ENCODE results near the gene TPCN2. TPM values are rescaled to one million over a fixed set of nuclear protein-coding genes. Genes with fewer than 3 reads are reported as not detected.

TPCN2 gene
- total RNA-seq, 4 donors from 2014 or later: 5.6 to 54.6 (median 17.7) TPM

GRCh38 chr11:69152733-69153421 lies 104.1 kb downstream of the TPCN2 start:
- no peak for TF ChIP-seq POLR2A (IDR thresholded peaks at IDR 0.05)
- no peaks in the 10 kb centered on the region for H3K27me3 ChIP-seq
- no peak for DNase-seq
- H3K36me3 ChIP-seq: no peaks in the 10 kb centered on the region
- peak overlapping the region in 1 of 2 donors; percentile 15 for H3K27ac ChIP-seq
- peaks cover 0 to 4% of the 10 kb centered on the region in 2 donors for H3K9me3 ChIP-seq
- no peak overlapping the region for H3K4me3 ChIP-seq
- H3K4me1 ChIP-seq: peaks cover 0 to 7% of the 10 kb centered on the region in 2 donors
- intact Hi-C loops (cut with DNase I; ENCODE audit: low total_unique reads): no loop called here

- Histone ChIP-seq H3K27ac (peak overlapping the region in 1 of 2 donors; percentile 15), H3K36me3 (no peaks in the 10 kb centered on the region), H3K4me3 (no peak overlapping the region), H3K9me3 (no peaks in the 10 kb centered on the region), H3K27me3 (no peaks in the 10 kb centered on the region), H3K4me1 (peaks cover 0 to 7% of the 10 kb centered on the region in 2 donors)
- intact Hi-C loops (cut with DNase I; ENCODE audit: low total_unique reads): no loop called here
- DNase-seq: no peak
- TF ChIP-seq CTCF (IDR thresholded peaks at IDR 0.05) (no peak), POLR2A (IDR thresholded peaks at IDR 0.05) (no peak)
Measured at GRCh38 chr11:69153661-69154060, 104.9 kb downstream of the TPCN2 start.

GRCh38 chr11:69154211-69154913 lies 105.6 kb downstream of the TPCN2 start:
- peaks cover 0 to 7% of the 10 kb centered on the region in 2 donors for H3K4me1 ChIP-seq
- no peaks in the 10 kb centered on the region for H3K9me3 ChIP-seq
- no peak for DNase-seq
- TF ChIP-seq CTCF (IDR thresholded peaks at IDR 0.05) (no peak), POLR2A (IDR thresholded peaks at IDR 0.05) (no peak)
- H3K27me3 ChIP-seq: no peaks in the 10 kb centered on the region
- intact Hi-C loops (cut with DNase I; ENCODE audit: low total_unique reads): no loop called here
- no peaks in the 10 kb centered on the region for H3K36me3 ChIP-seq
- no peak overlapping the region for H3K27ac ChIP-seq
- no peak overlapping the region for H3K4me3 ChIP-seq

- Histone ChIP-seq H3K4me3 (no peak overlapping the region), H3K27ac (no peak overlapping the region), H3K36me3 (no peaks in the 10 kb centered on the region), H3K9me3 (no peaks in the 10 kb centered on the region), H3K4me1 (peaks cover 0 to 7% of the 10 kb centered on the region in 2 donors), H3K27me3 (no peaks in the 10 kb centered on the region)
- intact Hi-C loops (cut with DNase I; ENCODE audit: low total_unique reads): no loop called here
- no peak for DNase-seq
- TF ChIP-seq POLR2A (IDR thresholded peaks at IDR 0.05): no peak
- no peak for TF ChIP-seq CTCF (IDR thresholded peaks at IDR 0.05)
Measured at GRCh38 chr11:69154938-69155301, 106.2 kb downstream of the TPCN2 start.

GRCh38 chr11:69155302-69156234 lies 106.8 kb downstream of the TPCN2 start, which contains the start of gene SMIM38:
Gene SMIM38 (plus strand): TSS chr11:69155935. CDS start chr11:69157847, 1,912 bp downstream.
- H3K4me3 ChIP-seq: no peak within 1 kb of the TSS
- H3K27me3 ChIP-seq: no peaks in the 10 kb centered on the region
- H3K36me3 ChIP-seq: no peaks in the 10 kb centered on the region
- intact Hi-C loops (cut with DNase I; ENCODE audit: low total_unique reads): no loop called here
- no peak for DNase-seq
- no peak within 1 kb of the TSS for H3K27ac ChIP-seq
- H3K4me1 ChIP-seq: peaks cover 0 to 7% of the 10 kb centered on the region in 2 donors
- TF ChIP-seq CTCF (IDR thresholded peaks at IDR 0.05) (no peak), POLR2A (IDR thresholded peaks at IDR 0.05) (no peak)
- no peaks in the 10 kb centered on the region for H3K9me3 ChIP-seq
